ENCODE data around the gene FASTK.

Gene FASTK

DNA sequence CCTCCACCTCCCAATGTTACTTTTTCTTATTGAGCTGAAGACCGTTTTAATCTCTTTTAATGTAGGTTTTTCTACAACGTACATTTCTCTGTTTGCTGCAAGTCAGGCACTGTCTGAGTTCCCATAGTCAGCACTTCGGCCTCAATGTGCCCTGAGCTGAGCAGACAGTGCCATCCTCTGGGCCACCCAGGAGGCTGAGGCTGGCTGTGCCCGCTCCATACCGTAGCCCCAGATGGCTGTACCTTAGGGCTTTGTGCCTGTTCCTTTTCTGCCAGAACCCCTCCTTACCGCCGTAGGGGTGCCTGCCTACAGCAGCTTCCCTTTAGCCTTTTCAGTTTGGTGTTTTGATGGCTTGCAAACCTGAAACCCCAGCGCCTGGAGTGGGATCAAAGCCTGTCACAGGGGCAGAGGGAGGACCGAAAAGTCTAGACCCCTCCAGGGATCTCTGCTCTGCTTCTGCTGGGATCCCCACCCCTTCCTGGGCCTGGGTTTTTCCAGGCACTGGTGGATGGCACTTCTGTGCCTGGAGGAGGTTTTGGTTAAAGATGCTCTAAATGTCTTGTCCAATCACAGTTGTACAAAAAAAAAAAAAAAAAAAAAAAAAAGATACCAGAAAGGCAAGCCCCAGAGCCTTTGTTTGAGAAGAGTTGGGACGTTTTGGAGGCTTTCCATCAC, 14.7 kb upstream of the FASTK start:
- no peak for DNase-seq

DNA sequence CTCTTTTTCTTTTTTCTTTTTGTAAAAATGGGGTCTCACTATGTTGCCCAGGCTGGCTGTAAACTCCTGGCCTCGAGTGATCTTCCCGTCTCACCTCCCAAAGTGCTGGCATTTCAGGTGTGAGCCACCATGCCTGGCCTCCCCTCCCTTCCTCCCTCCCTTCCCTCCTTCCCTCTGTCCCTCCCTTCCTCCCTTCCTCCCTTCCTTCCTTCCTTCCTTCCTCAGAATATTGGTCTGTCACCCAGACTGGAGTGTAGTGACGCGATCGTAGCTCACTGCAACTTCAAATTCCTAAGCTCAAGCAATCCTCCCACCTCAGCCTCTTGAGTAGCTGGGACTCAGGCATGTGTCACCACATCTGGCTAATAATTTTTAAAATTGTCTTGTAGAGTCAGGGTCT, 14.1 kb upstream of the FASTK start:
- DNase-seq = no peak

DNA sequence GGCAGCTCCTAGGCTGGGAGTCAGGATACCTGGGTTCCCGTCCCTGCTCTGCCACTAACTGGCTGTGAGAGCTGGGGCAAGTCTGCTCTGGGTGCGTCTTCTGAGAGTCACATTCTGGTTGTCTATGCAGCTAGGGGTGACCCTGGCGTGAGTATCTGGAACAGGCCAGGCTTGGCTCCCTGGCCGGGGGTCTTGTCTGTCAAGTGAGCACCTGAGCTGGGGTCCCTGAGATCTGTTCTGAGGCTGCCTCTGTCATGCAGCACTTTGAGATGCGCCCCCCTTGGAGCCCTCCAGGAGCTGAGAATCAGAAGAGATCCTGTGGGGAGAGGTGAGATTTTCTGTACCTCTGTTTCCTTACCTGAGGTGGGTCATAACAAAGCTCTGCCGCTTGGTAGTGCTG, 13.1 kb upstream of the FASTK start:
- DNase-seq = no peak

DNA sequence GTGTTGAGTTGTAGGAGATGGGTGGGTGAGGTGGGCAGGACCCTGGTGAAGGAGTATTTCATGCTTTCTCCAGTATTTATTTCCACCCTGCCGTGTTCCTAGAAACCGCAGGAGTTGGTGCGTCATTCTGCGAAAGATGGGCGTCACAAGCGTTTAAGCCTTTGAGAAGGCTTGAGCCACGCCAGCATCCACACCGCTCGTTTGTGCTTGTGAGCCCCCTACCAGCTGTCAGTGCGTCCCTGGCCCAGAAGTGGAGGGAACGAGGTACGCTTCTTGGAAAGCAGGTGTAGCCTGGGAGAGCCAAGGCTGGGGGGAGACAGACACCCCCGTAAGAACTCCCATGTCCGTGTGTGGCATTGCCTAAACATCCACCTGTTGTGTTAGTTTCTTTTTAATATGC, 11.4 kb upstream of the FASTK start:
- no peak for DNase-seq

DNA sequence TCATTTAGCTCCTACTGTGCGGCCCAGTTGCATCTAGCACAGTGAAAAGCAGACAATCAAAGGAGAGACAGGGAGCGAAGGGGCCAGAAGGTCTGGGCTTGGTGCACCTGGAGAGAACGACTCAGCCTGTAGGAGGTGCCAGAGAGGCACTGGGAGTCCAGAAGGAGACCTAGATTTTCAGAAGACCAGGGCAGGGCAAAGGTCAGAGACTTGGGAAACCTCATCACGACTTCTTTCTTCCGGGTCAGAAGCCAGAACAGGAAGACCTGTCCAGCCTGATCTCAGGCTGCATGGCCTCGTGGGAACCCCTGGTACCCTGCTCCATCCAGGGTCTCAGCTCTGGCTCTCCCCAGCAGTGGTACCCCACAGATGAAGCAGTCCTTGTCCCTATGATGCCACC, 10.8 kb upstream of the FASTK start:
- no peak for DNase-seq

GRCh38 chr7:151091003-151091402, 10.4 kb upstream of the FASTK start:
- DNase-seq = no peak

GRCh38 chr7:151089893-151090730, 9.5 kb upstream of the FASTK start:
- DNase-seq = peak; percentile 70

- peak; percentile 81 for DNase-seq
These were observed 8.5 kb upstream of the FASTK start for GRCh38 chr7:151088856-151089699.

- no peak for DNase-seq
These were observed 7.6 kb upstream of the FASTK start for GRCh38 chr7:151088019-151088855.

- peak; percentile 39 for DNase-seq
These were observed 6.8 kb upstream of the FASTK start for GRCh38 chr7:151087245-151088018.

DNA sequence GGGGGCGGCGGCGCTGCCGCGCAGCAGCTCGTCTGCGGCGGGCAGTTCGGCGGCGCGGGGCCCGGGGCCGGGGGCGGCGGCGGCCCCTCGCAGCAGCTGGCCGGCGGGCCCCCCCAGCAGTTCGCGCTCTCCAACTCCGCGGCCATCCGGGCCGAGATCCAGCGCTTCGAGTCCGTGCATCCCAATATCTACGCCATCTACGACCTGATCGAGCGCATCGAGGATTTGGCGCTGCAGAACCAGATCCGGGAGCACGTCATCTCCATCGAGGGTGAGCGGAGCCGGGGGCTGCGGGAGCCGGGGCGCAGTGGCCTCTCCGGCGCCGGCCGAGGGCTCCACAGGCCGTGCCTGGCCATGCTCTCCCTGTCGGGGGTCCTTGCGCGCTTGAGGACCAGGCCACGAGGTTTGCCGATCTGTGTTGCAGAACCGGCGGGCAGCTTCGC, 6.2 kb upstream of the FASTK start:
- DNase-seq = no peak

DNA sequence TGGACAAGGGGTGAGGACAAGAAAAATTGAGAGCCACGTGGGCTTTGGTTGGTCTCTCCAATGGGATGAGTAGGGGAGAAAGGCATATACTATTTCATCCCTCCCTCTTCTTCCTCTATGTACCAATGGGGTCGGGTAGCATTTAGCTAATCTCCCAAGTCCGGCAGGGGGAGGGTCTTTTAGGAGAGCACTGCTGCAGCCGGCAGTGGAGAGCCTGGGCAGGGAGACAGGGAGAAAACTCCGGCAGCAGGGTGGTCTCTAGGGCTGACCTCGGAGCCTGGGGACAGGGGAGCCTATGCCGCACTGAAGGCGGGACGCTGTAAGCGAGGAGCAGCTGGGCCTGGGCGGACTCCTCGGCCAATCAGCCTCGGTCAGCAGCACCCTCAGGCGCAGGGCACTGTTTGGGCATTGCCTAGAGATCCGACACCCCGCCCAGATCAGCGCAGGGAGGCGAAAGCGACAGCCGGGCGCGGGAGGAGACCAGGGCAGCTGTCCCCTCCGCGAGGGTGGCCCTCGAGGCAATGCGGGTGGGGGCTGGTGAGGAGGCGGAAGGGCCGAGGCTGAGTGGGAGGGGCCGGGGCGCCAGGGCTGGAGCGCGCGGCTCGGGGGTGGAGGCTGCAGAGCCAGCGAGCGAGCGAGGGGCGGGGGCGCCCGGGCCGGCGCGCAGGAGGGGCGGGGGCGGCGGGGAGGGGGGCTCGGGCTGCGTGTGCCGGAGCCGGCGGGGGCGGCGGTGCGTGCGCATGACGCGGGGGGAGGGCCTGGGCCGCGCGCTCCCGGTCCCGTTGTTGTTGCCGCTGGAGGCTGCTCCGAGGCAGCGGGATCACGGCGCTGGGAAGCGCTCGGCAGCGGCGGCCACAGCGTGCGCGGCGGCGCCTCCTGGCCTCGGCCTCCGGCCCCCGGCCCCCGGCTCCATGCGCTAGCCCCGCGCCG, 5.3 kb upstream of the FASTK start, which contains the start of gene AGAP3:
Gene AGAP3, plus strand, starts transcription at position 785 of the 930 bp plus-strand sequence. CDS start 267 bp downstream, outside the sequence.
- DNase-seq = peak; percentile 44

GRCh38 chr7:151085329-151085690, 4.7 kb upstream of the FASTK start:
- DNase-seq = no peak

DNA sequence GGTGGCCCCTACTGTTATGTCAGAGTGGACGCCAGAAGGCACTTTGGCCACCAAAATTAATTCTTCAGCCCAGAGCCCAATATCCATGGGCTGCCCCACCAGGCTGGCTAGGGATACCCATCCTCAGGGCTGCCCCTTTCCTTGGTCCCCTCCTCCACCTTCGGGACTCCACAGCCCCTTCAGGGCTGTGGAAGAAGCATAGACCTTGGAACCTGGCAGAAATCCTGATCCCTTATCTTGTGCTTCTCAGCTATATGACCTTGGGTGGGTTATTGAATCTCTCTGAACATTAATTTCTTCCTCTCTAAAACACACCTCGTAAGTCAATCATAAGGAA, 3.2 kb upstream of the FASTK start:
- no peak for DNase-seq

GRCh38 chr7:151083071-151083823, 2.6 kb upstream of the FASTK start, which contains the start of gene TMUB1:
Gene TMUB1, minus strand, starts transcription at chr7:151083493. Its CDS starts 930 bp downstream, at chr7:151082563.
- peak; percentile 70 for DNase-seq

- no peak for DNase-seq
These were observed 1.8 kb upstream of the FASTK start for GRCh38 chr7:151082141-151083070.

DNA sequence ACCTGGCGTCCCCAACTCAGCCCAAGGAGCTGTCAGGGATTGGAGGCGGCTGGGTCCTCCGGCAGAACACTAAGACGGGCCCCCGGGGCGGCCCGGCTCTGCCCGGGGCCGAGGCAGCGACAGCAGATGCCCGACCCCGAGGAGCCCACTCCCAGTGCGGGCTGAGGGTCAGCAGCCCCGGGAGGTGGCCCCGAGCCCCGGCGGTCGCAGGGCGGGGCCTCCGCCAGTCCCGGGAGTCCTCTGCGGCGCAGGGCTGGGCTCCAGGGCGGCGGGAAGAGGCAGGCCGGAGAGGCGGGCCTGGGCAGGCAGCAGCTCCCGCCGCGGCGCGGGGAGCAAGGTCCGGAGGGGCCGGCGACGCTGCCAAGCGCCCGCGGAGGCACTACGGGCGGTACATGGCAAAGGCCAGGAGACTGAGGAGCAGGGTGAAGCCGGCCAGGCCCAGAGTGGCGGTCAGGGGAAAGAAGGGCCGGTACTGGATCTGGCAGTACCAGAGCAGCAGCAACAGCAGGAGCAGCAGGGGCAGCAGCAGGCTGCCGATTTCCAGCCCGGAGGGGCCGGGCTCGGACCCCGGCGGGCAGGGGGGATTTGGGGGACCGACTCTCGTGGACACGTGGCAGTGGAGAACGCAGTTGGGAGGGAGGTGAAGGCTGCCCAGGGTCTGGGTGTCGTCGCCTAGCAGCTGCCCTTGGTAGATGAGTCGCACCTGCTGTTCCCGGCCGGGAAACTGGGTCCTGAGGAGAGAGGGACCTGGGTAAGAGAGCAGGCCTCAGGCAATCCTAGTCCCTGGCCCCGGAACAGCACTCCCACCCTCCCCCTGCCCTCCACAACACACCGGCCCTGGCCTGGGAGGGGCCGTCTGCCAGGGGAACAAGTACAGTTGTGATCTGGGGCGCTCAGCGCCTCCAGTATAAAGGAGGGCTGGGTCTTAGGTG, 827 bp upstream of the FASTK start:
- no peak for DNase-seq

Measured in NCI-H2171 (cell line).